CD4-positive, alpha-beta T cell (primary cell): Measurements from ENCODE around the gene CTTNBP2NL. TPM values are rescaled to one million over a fixed set of nuclear protein-coding genes. Genes with fewer than 3 reads are reported as not detected.

ENCODE experiments used
- ATAC-seq: fragments of 200-7000 bp; cut with Tn5 transposase; one replicate; pipeline ENCODE4 v1.10.0; 2022; ENCODE audit warnings: mild to moderate bottlenecking; ENCODE audit not compliant: poor library complexity
- CTCF ChIA-PET: fragments of 350-600 bp; sonication (Branson Sonifier 250); formaldehyde crosslinking; loops from one replicate; lab custom pipeline; 2021; ENCODE audit warnings: antibody characterized with exemption, inconsistent platforms; lab: Charles Lee
- POLR2A ChIA-PET: fragments of 350-600 bp; sonication (Branson Sonifier 250); formaldehyde crosslinking; loops from one replicate; lab custom pipeline; 2021; ENCODE audit warnings: antibody characterized with exemption, inconsistent platforms; lab: Charles Lee
- DNase-seq, 14 experiments: peaks; one replicate each; pipeline ENCODE4 v3.0.0-alpha.2; 2013 to 2020; ENCODE audit warnings: mixed read lengths in 2 of 14
- H3K27ac ChIP-seq, 2 donors: one replicate each; pipeline versions ENCODE4 v1.5.1 to v1.7.0; 2013; ENCODE audit warnings: low read length in 2 of 2, low read depth in 1 of 2, mild to moderate bottlenecking in 1 of 2
- H3K27me3 ChIP-seq, 2 experiments: 1 replicate in 1 of 2; 2 replicates in 1 of 2; pipeline versions ENCODE4 v1.6.1 to v1.7.0; 2013; ENCODE audit warnings: low read length in 2 of 2, control low read depth in 1 of 2, mild to moderate bottlenecking in 1 of 2, moderate library complexity in 1 of 2; ENCODE audit not compliant: insufficient read depth in 2 of 2, control insufficient read depth in 1 of 2
- H3K36me3 ChIP-seq: one replicate; pipeline ENCODE4 v1.6.1; 2013; ENCODE audit warnings: low read length, control low read depth; ENCODE audit not compliant: insufficient read depth
- H3K4me1 ChIP-seq: one replicate; pipeline ENCODE4 v1.6.1; 2013; ENCODE audit warnings: low read length, control low read depth; ENCODE audit not compliant: insufficient read depth
- H3K4me3 ChIP-seq: one replicate; pipeline ENCODE4 v1.5.1; 2013; ENCODE audit warnings: mild to moderate bottlenecking, low read length, moderate library complexity
- H3K9me3 ChIP-seq, 2 experiments: 1 replicate in 1 of 2; 2 replicates in 1 of 2; pipeline versions ENCODE4 v1.6.1 to v1.7.0; 2013; ENCODE audit warnings: low read length in 2 of 2, mild to moderate bottlenecking in 2 of 2, control low read depth in 1 of 2, moderate library complexity in 1 of 2; ENCODE audit not compliant: control insufficient read depth in 1 of 2, insufficient read depth in 1 of 2
- H3K27ac Mint-ChIP-seq: one replicate; pipeline ENCODE4 v1.8.0; 2020; ENCODE audit warnings: mixed read lengths
- H3K27me3 Mint-ChIP-seq: one replicate; pipeline ENCODE4 v1.8.0; 2021; ENCODE audit warnings: mixed read lengths
- H3K36me3 Mint-ChIP-seq: one replicate; pipeline ENCODE4 v1.8.0; 2021; ENCODE audit warnings: low read depth, mixed read lengths
- H3K4me1 Mint-ChIP-seq: one replicate; pipeline ENCODE4 v1.8.0; 2021; ENCODE audit warnings: low read depth, mixed read lengths
- H3K4me3 Mint-ChIP-seq: one replicate; pipeline ENCODE4 v1.8.0; 2020; ENCODE audit warnings: mild to moderate bottlenecking, mixed read lengths
- H3K9me3 Mint-ChIP-seq: one replicate; pipeline ENCODE4 v1.8.0; 2020; ENCODE audit warnings: mixed read lengths
- CTCF ChIP-seq: fragments of 200-600 bp; IDR thresholded peaks from one replicate; pipeline ENCODE4 v1.8.0; 2022; ENCODE audit warnings: antibody characterized with exemption, mild to moderate bottlenecking
- intact Hi-C, 2 experiments: fragments of 100-400 bp; cut with DNase I in 1 of 2; cut with micrococcal nuclease in 1 of 2; formaldehyde crosslinking; loops; one replicate each; pipeline versions ENCODE4 v1.15.1 to v1.9.0; 2023 to 2025; cut with DNase I, micrococcal nuclease
- total RNA-seq, 174 experiments: library from RNA in 2 of 174; stranded (reverse) in 2 of 174; gene quantifications; one replicate each; pipeline ENCODE4 v1.2.3 and lab custom pipeline; 2021 to 2026

Gene CTTNBP2NL
- total RNA-seq, 2 experiments from 2014 or later, result 0.14 to 0.25 TPM

DNA sequence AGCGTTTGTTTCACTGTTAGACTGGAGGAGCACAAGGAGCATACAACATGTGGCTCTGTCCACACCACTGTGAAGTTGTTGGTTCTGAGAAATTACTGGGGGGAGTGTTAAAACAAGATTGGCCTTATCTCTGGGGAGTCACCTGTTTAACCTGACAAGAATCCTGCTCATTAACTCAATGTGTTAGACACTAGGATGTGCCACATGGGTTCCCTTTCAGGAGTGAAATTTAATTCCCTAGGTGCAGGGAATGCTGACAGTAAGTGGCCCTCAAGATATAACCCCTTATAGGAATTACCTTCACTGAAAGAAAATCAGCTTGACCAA, 66.9 kb downstream of the CTTNBP2NL start:
- ATAC-seq, result no peak
- no peak for DNase-seq
- H3K9me3 Mint-ChIP-seq, result no peaks in the 10 kb centered on the region
- no peak overlapping the region for H3K4me3 Mint-ChIP-seq
- H3K4me1 ChIP-seq, result peaks cover 9% of the 10 kb centered on the region
- H3K27ac ChIP-seq, result no peak overlapping the region
- no peak for TF ChIP-seq CTCF
- CTCF ChIA-PET, result interaction anchor here (4.8 kb wide), 1 partner anchor 72 kb away, joined by 60 read pairs; no protein-coding TSS in a partner anchor
- H3K27ac Mint-ChIP-seq, result no peak overlapping the region
- H3K36me3 Mint-ChIP-seq, result no peaks in the 10 kb centered on the region
- H3K4me3 ChIP-seq, result no peak overlapping the region
- H3K9me3 ChIP-seq, result no peaks in the 10 kb centered on the region
- intact Hi-C loops, result no loop called here
- peaks cover 20% of the 10 kb centered on the region for H3K27me3 Mint-ChIP-seq
- H3K4me1 Mint-ChIP-seq, result peaks cover 16% of the 10 kb centered on the region
- no peaks in the 10 kb centered on the region for H3K27me3 ChIP-seq
- H3K36me3 ChIP-seq, result no peaks in the 10 kb centered on the region
- POLR2A ChIA-PET, result no interaction called here

DNA sequence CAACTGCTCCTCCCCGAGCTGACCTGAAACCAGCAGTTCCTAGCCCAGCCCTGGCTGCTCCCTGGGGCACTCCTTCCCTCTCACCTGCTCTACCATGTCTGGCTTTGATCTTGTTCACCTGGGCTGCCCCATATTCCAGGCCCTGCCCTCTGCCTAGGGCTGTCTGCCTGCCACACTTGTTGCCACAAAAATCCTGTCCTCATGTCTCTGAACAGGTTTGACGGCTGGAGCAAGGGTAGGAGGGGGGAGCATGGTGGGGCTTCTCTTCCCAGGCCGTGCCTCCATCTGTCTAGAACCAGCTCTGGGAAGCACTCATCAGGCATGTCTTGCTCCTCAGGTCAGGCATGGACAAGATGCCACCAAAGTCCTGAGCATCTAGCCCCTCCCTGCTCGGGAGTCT, 68.5 kb downstream of the CTTNBP2NL start:
- DNase-seq, result peak in 1 of 14 experiments; percentile 10
- Mint-ChIP-seq H3K9me3 (no peaks in the 10 kb centered on the region), H3K4me3 (no peak overlapping the region), H3K4me1 (peaks cover 16% of the 10 kb centered on the region), H3K36me3 (no peaks in the 10 kb centered on the region), H3K27ac (no peak overlapping the region), H3K27me3 (peaks cover 27% of the 10 kb centered on the region)
- ChIA-PET CTCF (interaction anchor here (4.8 kb wide), 1 partner anchor 73 kb away, joined by 60 read pairs; no protein-coding TSS in a partner anchor), POLR2A (no interaction called here)
- peaks cover 9% of the 10 kb centered on the region for H3K4me1 ChIP-seq
- TF ChIP-seq CTCF, result no peak
- H3K27me3 ChIP-seq, result no peaks in the 10 kb centered on the region
- intact Hi-C loops, result no loop called here
- no peak overlapping the region for H3K27ac ChIP-seq
- H3K36me3 ChIP-seq, result no peaks in the 10 kb centered on the region
- no peak overlapping the region for H3K4me3 ChIP-seq
- no peak for ATAC-seq
- H3K9me3 ChIP-seq, result no peaks in the 10 kb centered on the region

DNA sequence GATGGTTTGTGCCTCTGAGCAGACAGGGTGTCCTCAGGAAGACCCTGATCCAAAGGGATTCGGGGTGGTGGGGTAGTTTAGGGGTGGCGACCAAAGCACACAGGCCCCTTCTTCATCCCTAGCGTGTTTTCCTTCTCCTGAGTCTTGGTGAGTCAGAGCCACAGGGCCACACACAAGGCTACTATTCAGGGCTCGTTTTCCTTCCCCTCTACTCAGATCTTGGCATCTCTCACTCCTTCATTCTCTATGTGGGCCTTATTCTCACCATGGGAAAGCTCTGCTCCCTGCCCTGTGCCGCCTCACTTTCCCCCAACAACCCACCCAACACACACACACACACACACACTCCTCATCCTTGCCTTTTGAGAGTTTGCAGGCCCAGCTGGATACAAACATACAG, 69.1 kb downstream of the CTTNBP2NL start:
- Mint-ChIP-seq H3K4me3 (no peak overlapping the region), H3K27me3 (peaks cover 31% of the 10 kb centered on the region), H3K36me3 (no peaks in the 10 kb centered on the region), H3K4me1 (peaks cover 16% of the 10 kb centered on the region), H3K27ac (no peak overlapping the region), H3K9me3 (no peaks in the 10 kb centered on the region)
- Histone ChIP-seq H3K4me1 (peaks cover 9% of the 10 kb centered on the region), H3K36me3 (no peaks in the 10 kb centered on the region), H3K4me3 (no peak overlapping the region), H3K27ac (no peak overlapping the region), H3K9me3 (no peaks in the 10 kb centered on the region), H3K27me3 (no peaks in the 10 kb centered on the region)
- no peak for TF ChIP-seq CTCF
- POLR2A ChIA-PET, result interaction anchor here (0.6 kb wide), 1 partner anchor 57 kb away, joined by 3 read pairs; no protein-coding TSS in a partner anchor
- ATAC-seq (no peak), DNase-seq (no peak)
- CTCF ChIA-PET, result interaction anchor here (1.2 to 4.8 kb wide), 7 partner anchors 8 to 74 kb away, joined by 3 to 60 read pairs (median 4); no protein-coding TSS in a partner anchor
- intact Hi-C loops, result no loop called here
